HepG2 (cell line): ENCODE results near the gene ZNF384.

Experiments used
- JUND ChIP-seq: sonication (generic); formaldehyde crosslinking; IDR thresholded peaks from 2 replicates; pipeline ENCODE4 v1.8.0; 2022; ENCODE audit warnings: mild to moderate bottlenecking, missing genetic modification reagents
- MZF1 ChIP-seq: sonication (generic); formaldehyde crosslinking; IDR thresholded peaks from 2 replicates; pipeline ENCODE4 v1.8.1; 2023; ENCODE audit warnings: mild to moderate bottlenecking, missing genetic modification reagents, borderline replicate concordance
- TF ChIP-seq, protein P1 (sequence below): sonication (generic); formaldehyde crosslinking; IDR thresholded peaks from 2 replicates; pipeline ENCODE4 v1.4.0; 2020; ENCODE audit warnings: missing genetic modification reagents
- TF ChIP-seq, protein P2 (sequence below): sonication (generic); formaldehyde crosslinking; IDR thresholded peaks from 2 replicates; pipeline ENCODE4 v1.8.0; 2022; ENCODE audit warnings: mild to moderate bottlenecking, missing genetic modification reagents, borderline replicate concordance

GRCh38 chr12:6699989-6700645, 10.9 kb upstream of the ZNF384 start:
- TF ChIP-seq JUND (no peak), MZF1 (CRISPR knock-in tag) (no peak)
- TF ChIP-seq, protein P1, sequence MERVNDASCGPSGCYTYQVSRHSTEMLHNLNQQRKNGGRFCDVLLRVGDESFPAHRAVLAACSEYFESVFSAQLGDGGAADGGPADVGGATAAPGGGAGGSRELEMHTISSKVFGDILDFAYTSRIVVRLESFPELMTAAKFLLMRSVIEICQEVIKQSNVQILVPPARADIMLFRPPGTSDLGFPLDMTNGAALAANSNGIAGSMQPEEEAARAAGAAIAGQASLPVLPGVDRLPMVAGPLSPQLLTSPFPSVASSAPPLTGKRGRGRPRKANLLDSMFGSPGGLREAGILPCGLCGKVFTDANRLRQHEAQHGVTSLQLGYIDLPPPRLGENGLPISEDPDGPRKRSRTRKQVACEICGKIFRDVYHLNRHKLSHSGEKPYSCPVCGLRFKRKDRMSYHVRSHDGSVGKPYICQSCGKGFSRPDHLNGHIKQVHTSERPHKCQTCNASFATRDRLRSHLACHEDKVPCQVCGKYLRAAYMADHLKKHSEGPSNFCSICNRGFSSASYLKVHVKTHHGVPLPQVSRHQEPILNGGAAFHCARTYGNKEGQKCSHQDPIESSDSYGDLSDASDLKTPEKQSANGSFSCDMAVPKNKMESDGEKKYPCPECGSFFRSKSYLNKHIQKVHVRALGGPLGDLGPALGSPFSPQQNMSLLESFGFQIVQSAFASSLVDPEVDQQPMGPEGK (CRISPR knock-in tag), result no peak
- TF ChIP-seq, protein P2, sequence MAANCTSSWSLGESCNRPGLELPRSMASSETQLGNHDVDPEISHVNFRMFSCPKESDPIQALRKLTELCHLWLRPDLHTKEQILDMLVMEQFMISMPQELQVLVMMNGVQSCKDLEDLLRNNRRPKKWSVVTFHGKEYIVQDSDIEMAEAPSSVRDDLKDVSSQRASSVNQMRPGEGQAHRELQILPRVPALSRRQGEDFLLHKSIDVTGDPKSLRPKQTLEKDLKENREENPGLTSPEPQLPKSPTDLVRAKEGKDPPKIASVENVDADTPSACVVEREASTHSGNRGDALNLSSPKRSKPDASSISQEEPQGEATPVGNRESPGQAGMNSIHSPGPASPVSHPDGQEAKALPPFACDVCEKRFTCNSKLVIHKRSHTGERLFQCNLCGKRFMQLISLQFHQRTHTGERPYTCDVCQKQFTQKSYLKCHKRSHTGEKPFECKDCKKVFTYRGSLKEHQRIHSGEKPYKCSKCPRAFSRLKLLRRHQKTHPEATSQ (CRISPR knock-in tag), result no peak
